SK-N-SH (cell line): ENCODE measurements around the gene CCDC148.

Source experiments
- GABPA ChIP-seq: IDR thresholded peaks from 2 replicates; pipeline ENCODE4 v1.4.0; 2012; ENCODE audit warnings: low read depth, mild to moderate bottlenecking
- REST ChIP-seq: IDR thresholded peaks from 2 replicates; pipeline ENCODE4 v1.6.1; 2012; ENCODE audit warnings: mild to moderate bottlenecking, low read depth, low read length, moderate library complexity

DNA sequence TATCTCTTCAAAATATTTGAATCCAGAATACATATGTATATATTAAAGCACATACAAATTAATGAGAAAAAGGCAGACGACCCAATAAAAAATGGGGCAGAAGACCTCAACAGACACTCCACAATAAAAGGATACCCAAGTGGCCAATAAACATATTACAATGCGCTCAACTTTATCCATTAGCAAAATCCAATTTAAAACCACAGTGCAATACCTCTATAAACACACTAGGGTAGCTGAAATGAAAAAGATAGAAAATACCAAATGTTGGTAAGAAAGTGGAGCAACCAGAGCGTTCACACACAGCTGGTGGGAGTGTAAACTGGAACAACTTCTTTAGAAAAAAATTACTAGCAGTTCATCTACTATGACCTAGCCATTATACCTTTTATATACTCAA is 75.3 kb downstream of the CCDC148 start:
- no peak for TF ChIP-seq GABPA
- no peak for TF ChIP-seq REST
